Stimulated activated CD4-positive, alpha-beta T cell treated with anti-CD3 and anti-CD28 coated beads, Interleukin-4, amount 100 ng/mL, for 24 hours (primary cell): ENCODE data around the gene FBXL14.
"Not testable (repeated sequence)": the region's sequence is repeated elsewhere in the genome, so short reads cannot be mapped to it uniquely, and the experiment has no call there.

Experiments used
- DNase-seq: peaks from one replicate; pipeline ENCODE4 v3.0.0-alpha.2; 2020

The FBXL14 gene

DNA sequence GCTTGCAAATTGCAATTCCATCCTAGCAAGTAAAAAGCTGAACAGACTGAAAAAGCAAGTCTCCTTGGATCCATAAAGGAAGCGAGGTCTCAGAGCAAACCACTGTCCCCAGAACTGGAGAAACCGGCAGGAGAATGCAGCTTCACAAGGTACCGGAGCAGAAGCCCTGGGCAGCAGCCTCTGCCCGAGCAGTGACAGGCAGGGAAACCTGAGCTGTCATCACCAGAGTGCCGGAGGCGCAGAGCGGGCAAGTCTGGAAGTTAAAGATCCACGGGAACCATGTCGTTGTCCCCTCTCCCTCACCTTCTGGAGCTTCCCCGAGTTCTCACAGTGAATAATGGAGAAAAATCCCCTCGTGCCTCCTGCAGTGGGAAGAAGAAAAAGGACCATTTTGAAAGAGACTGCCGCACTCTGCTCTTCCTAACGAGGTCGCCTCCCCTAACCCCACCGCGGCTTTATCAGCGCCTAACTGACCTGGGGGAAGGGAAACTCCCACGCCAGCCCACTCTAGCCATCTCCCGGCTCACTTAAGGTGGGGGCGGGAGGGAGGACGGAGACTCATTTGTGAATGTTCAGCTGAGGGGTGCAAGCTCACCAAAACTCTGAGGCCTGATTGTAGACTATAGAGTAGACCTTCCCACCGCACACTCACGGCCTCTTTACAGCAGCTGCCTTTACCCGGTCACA lies 27.8 kb downstream of the FBXL14 start:
- no peak for DNase-seq

DNA sequence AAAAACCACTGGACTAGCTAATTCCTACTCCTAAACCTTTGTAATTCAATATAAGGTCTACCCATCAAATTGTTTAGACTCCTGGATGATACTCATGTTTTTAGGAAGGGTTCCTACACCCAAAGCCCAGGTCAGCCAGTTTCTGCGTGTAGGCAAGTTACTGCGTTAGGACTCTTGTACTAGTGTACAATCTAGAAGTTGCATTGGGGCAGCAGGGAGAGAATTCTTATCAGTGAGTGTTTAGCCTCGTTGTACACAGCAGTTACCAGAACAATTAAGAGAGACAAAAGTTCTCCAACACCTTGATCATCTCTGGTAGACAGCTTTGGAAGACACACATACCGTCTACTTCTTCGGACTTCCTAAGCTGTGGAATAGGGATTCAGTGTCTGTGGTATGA lies 29.2 kb downstream of the FBXL14 start:
- no peak for DNase-seq

DNA sequence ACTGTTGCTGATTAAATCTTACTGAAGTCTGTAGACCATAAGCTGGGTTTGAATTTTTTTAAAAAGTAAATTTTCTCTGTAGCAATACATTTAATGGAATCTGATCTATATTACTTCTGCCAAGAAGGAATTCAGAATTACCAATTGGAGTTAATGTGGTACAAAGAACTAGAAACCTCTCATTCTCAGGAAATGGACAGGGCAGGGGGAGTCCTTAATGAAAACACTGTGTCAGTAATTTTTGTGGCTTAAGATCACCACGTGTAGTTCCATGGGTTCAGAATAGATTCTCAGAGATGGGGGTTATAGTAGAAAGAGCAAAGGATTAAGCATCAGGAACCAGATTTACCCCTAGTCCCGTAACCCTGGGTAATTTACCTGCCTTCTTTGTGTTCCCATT lies 30.3 kb downstream of the FBXL14 start:
- DNase-seq, result no peak

DNA sequence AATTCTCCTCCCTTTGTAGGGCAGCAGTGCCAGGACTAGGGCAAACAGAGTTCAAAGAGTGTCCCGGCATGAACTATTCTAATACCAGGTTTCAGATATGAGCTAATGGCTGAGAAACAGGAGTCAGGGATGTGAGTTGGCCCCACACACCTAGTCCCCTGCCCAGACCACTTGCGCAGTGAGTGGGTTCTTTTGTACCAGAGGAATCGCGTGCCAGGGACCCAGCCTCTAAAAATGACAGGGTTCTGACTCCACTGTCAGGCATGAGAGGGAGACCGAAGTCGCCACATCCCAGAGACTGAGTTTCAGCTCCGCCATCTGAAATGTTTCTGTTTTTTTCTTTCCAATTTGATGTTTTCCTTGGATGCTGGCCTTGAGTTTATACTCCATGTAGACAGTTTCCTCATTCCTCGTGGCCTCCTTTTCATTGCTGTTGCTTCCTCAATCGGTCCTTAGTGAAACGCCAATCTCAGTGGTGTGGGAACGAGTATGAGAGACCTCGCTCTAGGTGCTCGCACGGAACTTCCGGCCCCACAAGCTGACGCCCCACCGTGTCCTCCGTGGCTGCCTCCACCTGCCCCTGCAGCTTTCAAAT lies 31.5 kb downstream of the FBXL14 start:
- DNase-seq, result no peak

DNA sequence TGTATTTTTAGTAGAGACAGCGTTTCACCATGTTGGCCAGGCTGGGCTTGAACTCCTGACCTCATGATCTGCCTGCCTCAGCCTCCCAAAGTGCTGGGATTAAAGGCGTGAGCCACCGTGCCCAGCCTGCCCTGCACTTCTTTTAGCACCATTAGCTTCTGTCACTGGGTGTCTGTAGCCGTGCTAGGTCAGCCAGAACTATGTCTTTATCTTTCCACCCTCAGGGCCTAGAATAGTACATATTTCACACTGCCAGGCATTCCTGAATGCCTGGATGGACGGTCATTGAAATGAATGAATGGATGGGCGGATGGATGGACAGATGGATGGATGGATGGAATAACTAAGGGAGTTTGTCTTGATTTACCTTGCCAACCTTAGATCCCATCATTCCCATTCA lies 33.7 kb downstream of the FBXL14 start:
- DNase-seq, result no peak

DNA sequence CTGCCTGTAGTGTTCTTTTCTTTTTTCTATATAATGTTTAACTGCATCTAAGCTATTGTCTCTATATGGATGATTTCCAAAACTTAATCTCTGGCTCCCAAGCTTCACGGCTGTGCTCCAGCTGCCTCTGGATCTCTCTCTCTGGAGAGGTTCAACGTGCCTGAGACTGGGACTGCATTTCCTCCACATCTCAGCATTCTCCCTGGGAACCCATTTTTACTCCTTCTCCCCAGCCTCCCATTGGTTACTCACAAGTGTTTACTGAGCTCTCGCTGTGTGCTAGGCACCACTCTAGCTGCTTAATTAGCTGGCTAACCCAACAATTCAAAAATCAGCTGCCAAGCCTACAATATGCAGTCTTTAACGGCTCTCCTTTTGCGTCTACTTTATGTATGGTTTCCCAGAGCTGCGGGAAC lies 34.7 kb downstream of the FBXL14 start:
- no peak for DNase-seq

DNA sequence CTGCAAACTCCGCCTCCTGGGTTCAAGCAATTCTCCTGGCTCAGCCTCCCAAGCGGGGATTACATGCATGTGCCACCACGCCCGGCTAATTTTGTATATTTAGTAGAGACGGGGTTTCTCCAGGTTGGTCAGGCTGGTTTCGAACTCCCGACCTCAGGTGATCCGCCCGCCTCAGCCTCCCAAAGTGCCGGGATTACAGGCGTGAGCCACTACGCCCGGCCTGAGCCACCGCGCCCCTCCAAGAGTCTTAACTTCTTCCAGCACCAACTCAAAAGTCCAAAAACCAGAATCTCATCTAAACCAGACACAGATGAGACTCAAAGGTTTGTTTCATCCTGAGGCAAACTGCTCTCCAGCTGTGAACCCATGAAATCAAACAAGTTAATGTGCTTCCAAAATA lies 36.3 kb downstream of the FBXL14 start:
- DNase-seq, result not testable (repeated sequence)

DNA sequence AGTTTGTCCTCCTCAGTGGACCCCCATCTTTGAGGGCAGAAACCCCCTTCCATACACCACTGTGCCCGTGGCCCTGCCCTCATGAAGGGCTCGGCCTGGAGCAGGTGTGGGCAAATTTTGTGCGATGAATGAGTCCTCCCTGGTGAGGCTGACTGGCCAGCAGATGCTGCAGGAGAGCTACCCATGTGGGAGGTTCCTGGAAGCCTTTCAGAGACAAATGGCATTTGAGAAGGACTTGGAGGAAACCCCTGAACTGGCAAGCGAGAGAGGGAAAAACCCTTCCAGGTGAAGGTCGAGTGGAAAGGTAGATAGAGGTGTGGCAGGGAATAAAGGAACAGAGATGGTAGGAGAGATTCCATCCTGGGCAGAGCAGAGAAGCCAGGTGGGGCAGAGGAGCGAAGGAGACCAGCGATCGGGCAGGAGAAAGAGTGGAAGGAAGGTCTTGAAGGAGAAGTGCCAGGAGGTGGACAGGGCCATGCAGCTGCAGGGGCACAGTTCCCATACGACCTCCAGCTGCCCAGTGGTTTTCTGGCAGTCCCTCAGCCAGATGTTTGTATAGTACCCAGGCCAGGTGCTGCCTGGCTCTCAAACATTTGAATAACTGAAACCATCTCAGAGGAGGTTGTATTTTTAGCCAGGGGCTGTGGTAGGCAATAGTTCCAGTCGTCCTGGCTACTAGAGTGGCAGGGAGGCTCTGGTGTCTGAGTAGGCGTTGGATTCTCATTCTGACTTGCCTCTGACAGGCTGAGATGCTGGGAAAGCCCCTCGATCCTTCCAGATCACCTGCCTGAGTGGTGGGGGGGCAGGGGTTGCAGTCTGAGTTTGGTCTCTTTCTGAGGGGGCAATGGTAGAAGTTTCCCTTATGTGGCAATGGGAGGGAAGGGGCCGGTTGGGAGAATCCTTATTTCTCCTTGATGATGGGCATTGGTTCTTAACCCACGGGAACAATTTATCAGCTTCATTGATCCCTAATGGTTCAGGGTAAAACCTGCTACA lies 40.1 kb downstream of the FBXL14 start:
- DNase-seq, result peak; percentile 56

DNA sequence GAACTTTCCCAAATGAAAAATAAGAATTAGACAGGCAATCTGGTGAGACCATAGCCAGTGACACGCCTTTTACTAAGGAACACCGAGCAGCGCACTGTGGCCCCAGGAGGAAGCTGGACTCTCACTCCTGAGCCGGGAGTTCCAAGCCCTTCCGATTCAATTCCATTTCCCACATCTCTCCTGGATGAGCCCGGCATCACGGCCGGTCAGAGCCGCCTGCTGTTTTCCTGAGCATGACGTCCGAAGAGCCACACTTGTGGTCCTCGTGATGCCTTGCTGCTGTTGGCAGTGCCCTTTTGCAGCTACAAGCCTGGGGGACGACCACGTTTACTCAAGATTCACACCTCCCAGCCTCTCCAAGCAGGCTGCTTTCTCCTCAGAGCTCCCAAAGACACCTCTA lies 40.8 kb downstream of the FBXL14 start:
- DNase-seq, result no peak

DNA sequence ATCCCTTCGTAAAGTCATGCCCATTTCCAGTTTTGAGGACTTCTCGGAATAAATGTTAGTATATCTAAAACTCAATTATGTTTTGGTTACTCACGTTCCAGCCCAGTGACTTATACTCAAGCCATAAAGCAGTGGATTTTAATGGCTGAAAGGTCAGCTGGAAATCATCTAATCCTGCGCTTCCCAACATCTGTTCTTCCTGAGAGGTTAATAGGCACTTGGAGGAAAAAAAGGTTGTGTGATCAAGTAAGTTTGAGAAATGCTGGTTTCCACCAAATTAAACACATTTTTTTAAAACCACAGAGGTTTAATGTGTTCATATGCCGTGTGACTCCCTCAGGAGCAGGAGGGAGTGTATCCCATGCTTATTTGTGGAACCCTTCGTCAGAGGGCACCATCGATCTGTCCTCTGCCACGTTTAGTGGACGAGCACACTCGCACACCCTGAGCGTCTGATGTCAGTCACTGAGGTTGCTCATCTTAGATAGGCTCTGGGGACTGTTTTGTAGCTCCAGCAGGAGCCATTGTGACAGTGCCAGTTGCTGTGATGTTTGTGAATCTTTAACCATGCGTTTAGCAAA lies 41.4 kb downstream of the FBXL14 start:
- DNase-seq, result no peak

DNA sequence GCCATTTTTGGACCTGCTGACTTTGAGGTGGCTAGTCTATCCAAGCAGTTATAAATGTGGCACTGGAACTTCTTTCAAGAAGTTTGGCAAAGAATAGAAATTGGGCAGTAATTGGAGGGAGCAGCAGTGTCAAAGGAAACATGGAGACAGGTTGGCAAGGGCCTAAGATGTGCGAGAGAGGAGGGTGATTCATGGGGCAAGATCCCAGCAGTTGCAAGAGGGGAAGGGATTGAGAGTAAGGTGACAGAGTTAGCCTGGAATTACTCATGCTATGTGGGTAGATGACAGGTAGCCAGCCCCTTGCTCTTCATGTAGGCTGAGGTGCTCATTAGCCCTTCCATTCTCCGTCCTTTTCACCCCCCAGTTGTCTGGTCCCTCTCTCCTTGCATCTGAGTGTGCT lies 42.2 kb downstream of the FBXL14 start:
- no peak for DNase-seq

DNA sequence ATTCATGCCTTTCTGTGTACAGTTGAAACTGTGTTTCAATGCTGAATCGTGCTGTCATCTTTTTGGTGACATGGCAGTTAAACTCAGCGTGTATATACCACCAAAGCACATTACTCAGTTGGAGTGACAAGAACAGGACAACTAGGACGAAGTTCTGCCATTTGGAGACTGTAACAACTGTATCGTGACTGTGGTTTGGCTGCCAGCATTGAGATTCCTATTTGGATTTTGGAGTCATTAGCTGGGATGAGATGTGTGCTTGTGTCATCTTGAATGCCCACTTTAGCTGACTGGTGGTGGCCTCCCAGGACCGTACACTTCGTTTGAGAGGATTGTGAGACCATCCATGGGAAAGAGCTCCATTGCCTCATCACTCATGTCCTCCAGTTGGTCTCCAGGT lies 42.9 kb downstream of the FBXL14 start:
- DNase-seq, result no peak

DNA sequence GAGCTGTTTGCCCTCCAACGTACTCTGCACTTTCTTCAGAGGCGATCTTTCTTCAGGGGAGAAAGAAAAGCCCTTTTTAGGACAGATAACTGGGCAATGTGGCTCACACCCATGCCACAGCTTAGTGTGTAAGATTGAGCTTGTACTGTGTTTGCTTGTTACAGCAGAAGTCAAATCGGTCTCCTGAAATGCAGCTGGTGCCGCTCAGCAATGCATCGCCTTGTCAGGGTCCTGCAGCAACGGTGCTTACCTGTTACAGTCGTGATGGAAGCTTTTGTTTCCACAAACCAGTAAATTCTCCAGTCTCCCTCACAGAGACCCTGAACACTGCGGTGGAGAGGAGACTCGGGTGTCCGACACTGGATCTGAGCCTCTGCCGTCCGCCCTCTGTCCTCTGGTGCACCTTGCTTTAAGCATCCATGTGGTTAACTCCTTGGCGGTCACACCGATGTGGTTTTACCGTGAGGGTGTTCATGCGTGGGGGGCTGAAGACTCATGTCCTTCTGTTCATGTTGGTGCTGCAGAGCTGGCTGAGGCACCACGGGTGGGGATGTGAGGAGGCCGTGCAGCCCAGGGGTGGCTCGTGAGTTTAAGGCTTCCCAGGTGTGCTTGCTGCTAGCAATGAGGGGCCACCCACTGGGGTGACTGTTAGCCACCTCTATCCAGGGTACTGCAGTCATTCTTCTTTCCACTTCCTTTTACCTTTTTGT lies 47.3 kb downstream of the FBXL14 start:
- DNase-seq, result no peak

DNA sequence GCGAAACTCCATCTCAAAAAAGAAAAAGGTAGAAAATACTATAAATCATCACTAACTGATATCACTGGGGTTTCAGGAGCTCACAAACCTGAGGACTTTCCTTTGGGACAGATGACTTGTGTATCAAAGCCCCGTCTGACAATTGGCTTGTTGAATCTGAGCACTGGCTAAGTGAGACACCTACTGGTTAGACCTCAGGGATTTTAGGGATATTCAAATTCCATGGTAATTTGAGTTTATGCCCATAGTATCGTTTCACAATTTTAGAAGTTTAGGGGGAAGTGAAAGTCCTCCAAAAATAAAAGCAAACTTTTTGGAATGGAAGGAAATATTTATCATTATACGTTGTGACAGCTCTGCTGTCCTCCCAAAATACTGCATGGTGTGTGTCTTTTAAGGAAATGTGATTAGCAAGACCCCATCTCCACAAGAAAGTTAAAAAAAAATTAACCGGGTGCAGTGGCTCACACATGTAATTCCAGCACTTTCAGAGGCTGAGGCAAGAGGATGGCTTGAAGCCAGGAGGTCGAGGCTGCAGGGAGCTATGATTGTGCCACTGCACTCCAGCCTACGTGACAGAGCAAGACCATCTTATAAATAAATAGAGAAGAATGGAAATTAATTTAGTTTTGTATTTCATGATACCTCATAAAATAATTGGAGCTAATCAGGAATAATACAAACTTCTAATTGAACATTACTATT lies 49.2 kb downstream of the FBXL14 start:
- no peak for DNase-seq

DNA sequence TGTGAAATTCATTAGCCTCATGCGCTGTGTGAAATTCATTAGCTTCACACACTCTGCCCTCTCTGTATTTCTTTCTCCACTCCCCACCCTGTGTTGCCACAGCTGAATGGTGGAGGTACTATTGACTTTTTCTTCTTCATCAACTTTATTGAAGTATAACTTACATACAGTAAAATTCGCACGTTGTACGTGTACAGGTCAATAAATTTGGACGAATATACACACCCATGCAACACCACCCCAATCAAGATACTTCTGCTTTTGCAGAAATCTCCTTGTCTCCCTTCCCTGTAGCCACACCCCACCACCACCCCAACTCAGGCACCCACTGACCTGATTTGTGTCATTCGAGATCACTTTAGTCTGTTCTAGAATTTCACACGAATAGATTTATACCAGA lies 51.8 kb downstream of the FBXL14 start:
- no peak for DNase-seq

DNA sequence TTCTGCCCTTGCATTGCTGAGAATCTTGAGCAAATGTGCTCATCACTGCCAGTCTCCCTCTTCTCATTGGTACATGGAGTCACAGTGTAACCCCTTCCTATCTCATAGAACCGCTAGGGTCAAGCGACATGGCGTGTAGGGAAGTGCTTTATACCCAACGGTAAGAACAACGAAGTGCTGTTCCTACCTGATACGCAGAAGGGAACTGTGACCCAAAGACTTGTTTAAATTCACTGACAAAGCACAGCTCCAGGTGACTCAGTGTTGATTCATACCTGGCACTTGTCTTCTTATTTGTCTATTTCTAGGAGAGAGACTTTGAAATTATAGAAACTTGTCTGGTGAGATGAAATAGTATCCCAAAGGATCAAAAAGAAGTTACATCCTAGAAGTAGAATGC lies 53.7 kb downstream of the FBXL14 start:
- DNase-seq, result no peak

DNA sequence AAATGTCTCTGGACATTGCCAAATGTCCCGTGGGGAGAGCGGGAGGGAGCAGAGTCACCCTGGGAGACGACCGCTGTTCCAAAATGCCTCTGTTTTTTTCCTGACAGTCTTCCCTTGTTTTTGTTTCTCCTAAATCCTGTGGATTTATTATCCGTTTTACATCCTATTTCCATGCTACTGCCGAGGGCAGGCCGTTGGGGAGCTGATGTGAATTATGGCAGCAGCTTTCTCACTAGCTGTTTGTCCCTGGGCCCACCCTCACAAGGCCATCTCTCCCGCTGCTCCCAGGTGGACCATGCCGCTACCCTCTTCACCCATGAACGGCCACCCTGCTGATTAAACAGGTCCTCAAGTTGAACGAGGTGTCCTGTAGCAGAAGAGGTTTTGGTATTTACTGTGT lies 55.2 kb downstream of the FBXL14 start:
- no peak for DNase-seq

DNA sequence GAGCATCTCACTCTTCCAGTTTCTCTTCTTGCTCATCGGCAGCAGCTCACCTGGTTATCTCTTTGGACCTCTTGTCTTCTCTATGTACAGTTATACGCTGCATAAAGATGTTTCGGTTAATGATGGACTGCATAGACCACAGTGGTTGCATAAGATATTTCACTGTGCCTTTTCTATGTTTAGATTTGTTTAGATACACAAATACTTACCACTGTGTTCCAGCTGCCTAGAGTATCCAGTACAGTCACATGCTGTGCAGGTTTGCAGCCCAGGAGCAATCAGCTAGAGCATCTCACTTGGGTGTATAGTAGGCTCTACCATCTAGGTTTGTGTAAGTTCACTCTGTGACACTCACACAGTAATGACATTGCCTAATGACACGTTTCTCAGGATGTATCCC lies 57.6 kb downstream of the FBXL14 start:
- DNase-seq, result no peak

DNA sequence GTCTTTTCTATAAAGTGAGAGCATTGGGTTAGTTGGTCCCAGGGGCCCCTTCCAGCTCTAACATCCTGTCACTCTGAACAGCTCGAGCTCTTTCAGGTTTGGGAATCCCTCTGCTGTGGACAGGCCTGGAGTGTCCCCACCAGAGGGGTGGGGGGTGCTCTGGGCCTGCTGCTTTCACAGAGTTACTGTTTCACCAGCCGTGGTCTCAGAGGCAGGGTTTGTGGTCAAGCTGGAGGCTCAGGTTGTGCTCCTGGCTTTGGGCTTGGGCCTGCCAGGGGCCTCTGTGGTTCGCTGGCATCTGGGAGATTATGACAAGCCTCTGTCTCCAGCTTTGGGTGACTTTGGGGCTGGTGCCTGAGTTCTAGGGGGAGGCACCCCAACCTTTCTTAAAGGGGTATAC lies 59.6 kb downstream of the FBXL14 start:
- DNase-seq, result no peak

DNA sequence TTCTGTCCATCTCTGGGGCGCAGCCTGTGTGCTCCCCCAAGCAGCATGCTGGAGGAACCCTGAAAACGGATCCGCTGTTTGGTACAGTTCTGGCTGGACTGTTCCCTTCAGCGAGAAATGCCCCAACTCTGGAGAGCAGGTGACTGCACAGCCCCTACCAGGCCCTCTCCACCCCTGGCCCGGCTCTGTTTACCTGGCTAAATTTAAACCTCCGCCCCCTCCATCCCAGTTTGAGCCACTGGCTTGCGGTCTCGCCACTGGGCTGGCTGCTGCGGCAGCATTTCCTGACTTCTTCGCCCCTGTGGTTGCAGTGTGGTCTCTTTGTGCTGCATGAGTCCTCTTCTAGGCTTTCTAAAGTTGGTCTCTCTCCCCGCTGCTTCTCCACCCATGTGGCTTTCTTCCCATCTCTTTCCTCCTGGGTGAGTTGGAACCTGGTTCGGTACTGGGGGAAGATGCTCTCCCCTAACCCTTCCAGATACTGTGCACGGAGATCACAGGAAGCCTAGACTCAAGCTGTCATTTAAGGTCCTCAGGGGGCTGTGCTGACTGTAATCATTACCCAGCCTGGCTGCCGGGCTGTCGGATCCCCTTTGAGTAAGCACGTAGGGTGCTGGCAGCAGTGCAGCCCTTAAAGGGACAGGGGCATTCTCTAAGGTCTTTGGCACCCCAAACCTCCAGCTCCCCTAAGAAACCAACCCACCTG lies 60.6 kb downstream of the FBXL14 start:
- DNase-seq, result peak; percentile 41

DNA sequence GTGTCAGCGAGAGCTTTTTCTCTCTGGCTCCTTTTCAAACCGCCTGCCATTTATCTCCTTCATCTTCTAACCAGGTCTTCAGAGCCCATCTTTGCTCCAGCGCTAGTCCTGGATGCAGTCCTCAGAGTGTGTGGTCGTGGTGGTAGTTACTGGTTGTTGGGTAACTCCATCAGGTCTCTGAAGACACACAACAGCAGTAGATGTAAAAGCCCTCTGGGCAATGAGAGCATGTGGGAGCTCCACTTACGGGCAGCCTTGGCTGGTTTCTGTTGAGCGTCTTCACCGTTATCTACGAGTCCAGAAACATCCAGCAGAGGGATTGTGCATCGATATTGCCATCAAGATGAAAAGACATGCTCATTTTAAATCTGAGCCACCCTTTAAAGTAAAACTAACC lies 61.2 kb downstream of the FBXL14 start:
- peak; percentile 25 for DNase-seq
